Fibroblast of mammary gland (primary cell): Measurements from ENCODE around the gene BANK1.

Source experiments
- DNase-seq: peaks from one replicate; pipeline ENCODE4 v3.0.0-alpha.2; 2010; ENCODE audit warnings: low read depth
- H3K4me3 ChIP-seq: 2 replicates; pipeline ENCODE4 v1.5.1; 2011; ENCODE audit warnings: low read depth, mild to moderate bottlenecking, low read length, moderate library complexity; ENCODE audit not compliant: control insufficient read depth
- CTCF ChIP-seq: conservative IDR thresholded peaks from 2 replicates; pipeline ENCODE4 v1.5.1; 2011; ENCODE audit warnings: low read depth, low read length, inconsistent platforms; ENCODE audit not compliant: control insufficient read depth, insufficient read depth

The BANK1 gene

GRCh38 chr4:102036619-102037376 is 246.3 kb downstream of the BANK1 start:
- TF ChIP-seq CTCF, result no peak
- peak; percentile 69 for DNase-seq
- no peak overlapping the region for H3K4me3 ChIP-seq

- no peak for TF ChIP-seq CTCF
- DNase-seq, result no peak
- no peak overlapping the region for H3K4me3 ChIP-seq
These were observed 247.0 kb downstream of the BANK1 start for GRCh38 chr4:102037566-102037965.

GRCh38 chr4:102042871-102043802 is 252.6 kb downstream of the BANK1 start:
- no peak for DNase-seq
- no peak for TF ChIP-seq CTCF
- no peak overlapping the region for H3K4me3 ChIP-seq

- H3K4me3 ChIP-seq, result no peak overlapping the region
- DNase-seq, result no peak
- no peak for TF ChIP-seq CTCF
These were observed 257.1 kb downstream of the BANK1 start for GRCh38 chr4:102047616-102048015.

GRCh38 chr4:102055805-102056204 is 265.3 kb downstream of the BANK1 start:
- no peak for TF ChIP-seq CTCF
- DNase-seq, result no peak
- H3K4me3 ChIP-seq, result no peak overlapping the region

- DNase-seq, result no peak
- no peak overlapping the region for H3K4me3 ChIP-seq
- TF ChIP-seq CTCF, result no peak
These were observed 266.6 kb downstream of the BANK1 start for GRCh38 chr4:102057122-102057521.
